ENCODE measurements around the gene PLAU. TPM values are rescaled to one million over a fixed set of nuclear protein-coding genes. Genes with fewer than 3 reads are reported as not detected.

Gene PLAU
- total and polyA plus RNA-seq, 2 of the 4 experiments (the other 2 are of a cell fraction) = 123 to 283 TPM

GRCh38 chr10:73867871-73868631 is 42.9 kb upstream of the PLAU start:
- intact Hi-C loops (cut with micrococcal nuclease) = no loop called here
- no peak overlapping the region for H3K4ac ChIP-seq (ENCODE audit: low read depth, low read length)
- H3K4me2 ChIP-seq (ENCODE audit: low read depth, low read length) = no peak overlapping the region
- ChIA-PET CTCF (no interaction called here), POLR2A (ENCODE audit: unreplicated experiment) (no interaction called here)
- H4K5ac ChIP-seq (ENCODE audit: low read depth, low read length) = no peak overlapping the region
- H3K23ac ChIP-seq (ENCODE audit: low read depth, low read length) = no peak overlapping the region
- ATAC-seq (ENCODE audit: low read depth) (no peak), DNase-seq (no peak)
- no peaks in the 10 kb centered on the region for H3K9me3 ChIP-seq (ENCODE audit: control insufficient read depth, insufficient read depth, low read length)
- no peak overlapping the region for H2AK5ac ChIP-seq (ENCODE audit: low read depth, low read length)
- no TSS peak for BruUV-seq (replicated peaks)
- H3K27ac ChIP-seq (ENCODE audit: insufficient read depth, low read length) = no peak overlapping the region
- WGBS, 2 experiments (ENCODE audit: extremely low coverage in 2 of 2, insufficient read length in 1 of 2) = 88% methylated on average over 1 of the region's 11 CpGs; no CpG with 5 or more reads in 1 of the 2 experiments
- peak overlapping the region; percentile 71 for H2AK9ac ChIP-seq (replicated peaks; ENCODE audit: low read depth, low read length, poor library complexity)
- H2AFZ ChIP-seq (replicated peaks; ENCODE audit: low read length, poor library complexity) = no peak overlapping the region
- no peak overlapping the region for H3K14ac ChIP-seq (replicated peaks; ENCODE audit: low read depth, low read length)
- no peaks in the 10 kb centered on the region for H3K27me3 ChIP-seq (ENCODE audit: control insufficient read depth, insufficient read depth, low read length)
- no peak overlapping the region for H3K56ac ChIP-seq (ENCODE audit: extremely low read depth, insufficient read depth, low read length)
- peaks cover 41% of the 10 kb centered on the region for H3K36me3 ChIP-seq (ENCODE audit: control insufficient read depth, insufficient read depth, low read length)
- peaks cover 40% of the 10 kb centered on the region for H4K20me1 ChIP-seq (ENCODE audit: insufficient read depth, low read length)
- TF ChIP-seq USF2 (IDR thresholded peaks at IDR 0.05; ENCODE audit: low read depth, low read length) = no peak
- no peak for TF ChIP-seq CTCF (conservative IDR thresholded peaks at IDR 0.05; ENCODE audit: low read depth, low read length)
- no peak for TF ChIP-seq MXI1 (IDR thresholded peaks at IDR 0.05; ENCODE audit: borderline replicate concordance, low read depth, low read length)
- no peak for TF ChIP-seq CHD1 (IDR thresholded peaks at IDR 0.05; ENCODE audit: low read depth, low read length)
- no peak for TF ChIP-seq FOS (IDR thresholded peaks at IDR 0.05; ENCODE audit: low read depth, low read length)
- no peak for TF ChIP-seq RFX5 (IDR thresholded peaks at IDR 0.05; ENCODE audit: low read depth, low read length)
- no peak for TF ChIP-seq POLR2A (IDR thresholded peaks at IDR 0.05; ENCODE audit: low read depth, low read length)
- no peak for TF ChIP-seq NFE2L2 (IDR thresholded peaks at IDR 0.05; ENCODE audit: low read depth, low read length)
- TF ChIP-seq MAFK (IDR thresholded peaks at IDR 0.05; ENCODE audit: low read depth, low read length) = no peak
- no peak for TF ChIP-seq BHLHE40 (IDR thresholded peaks at IDR 0.05; ENCODE audit: low read depth, low read length)
- TF ChIP-seq ELK1 (IDR thresholded peaks at IDR 0.05; ENCODE audit: borderline replicate concordance, low read depth, low read length) = no peak
- no peak for TF ChIP-seq SMC3 (IDR thresholded peaks at IDR 0.05; ENCODE audit: low read depth, low read length)
- TF ChIP-seq RCOR1 (IDR thresholded peaks at IDR 0.05; ENCODE audit: insufficient replicate concordance, low read length) = no peak
- no peak for TF ChIP-seq CEBPB (IDR thresholded peaks at IDR 0.05; ENCODE audit: low read depth, low read length)
- TF ChIP-seq MAZ (IDR thresholded peaks at IDR 0.05; ENCODE audit: borderline replicate concordance, low read depth, low read length) = no peak
- no peak overlapping the region for H3K4me3 ChIP-seq (ENCODE audit: insufficient read depth, low read depth, low read length)
- H2BK15ac ChIP-seq (ENCODE audit: low read depth, low read length) = no peak overlapping the region
- in situ Hi-C loops (cut with MboI; ENCODE audit: low sequenced_read_pairs) = no loop called here
- H4K91ac ChIP-seq (ENCODE audit: insufficient read depth, low read depth, low read length) = no peak overlapping the region
- H3K4me1 ChIP-seq (ENCODE audit: control insufficient read depth, insufficient read depth, low read length) = peaks cover 10% of the 10 kb centered on the region
- H3K18ac ChIP-seq (ENCODE audit: low read depth, low read length) = no peak overlapping the region
- no peak overlapping the region for H4K8ac ChIP-seq (ENCODE audit: low read depth in 2 of 2, low read length in 2 of 2)
- no peak overlapping the region for H3K9ac ChIP-seq (ENCODE audit: low read depth, low read length)
- H3K9me1 ChIP-seq (ENCODE audit: insufficient read depth, low read length) = peaks cover 8% of the 10 kb centered on the region
- H3K79me1 ChIP-seq (ENCODE audit: low read depth in 1 of 2, low read length in 2 of 2) = peaks cover 39 to 81% of the 10 kb centered on the region in 2 experiments
- no peak overlapping the region for H2BK20ac ChIP-seq (ENCODE audit: low read depth, low read length)
- H2BK5ac ChIP-seq (ENCODE audit: low read depth, low read length, poor library complexity, severe bottlenecking) = no peak overlapping the region
- H2BK120ac ChIP-seq (ENCODE audit: low read depth, low read length) = no peak overlapping the region
- dilution Hi-C loops (cut with HindIII; ENCODE audit: low sequenced_read_pairs, unreplicated experiment) = no loop called here
